Loucy (cell line): ENCODE results near the gene NSUN6.
"Not testable (repeated sequence)": the region's sequence is repeated elsewhere in the genome, so short reads cannot be mapped to it uniquely, and the experiment has no call there.

Experiments
- H2AFZ ChIP-seq: fragments of 200-600 bp; sonication (generic); 2 replicates; pipeline ENCODE4 v1.6.0; 2016; ENCODE audit warnings: antibody characterized with exemption, mild to moderate bottlenecking, low read length, moderate library complexity
- H3F3A ChIP-seq: fragments of 200-600 bp; 2 replicates; pipeline ENCODE4 v1.6.0; 2016; ENCODE audit warnings: antibody characterized with exemption, low read depth, mild to moderate bottlenecking
- H3K27me3 ChIP-seq: fragments of 200-600 bp; sonication (generic); 2 replicates; pipeline ENCODE4 v1.6.1; 2014; ENCODE audit warnings: low read length, mild to moderate bottlenecking; ENCODE audit not compliant: insufficient read depth, poor library complexity, severe bottlenecking
- H3K36me3 ChIP-seq: fragments of 200-600 bp; sonication (generic); 2 replicates; pipeline ENCODE4 v1.6.1; 2016; ENCODE audit warnings: low read length; ENCODE audit not compliant: insufficient read depth
- H3K4me1 ChIP-seq: fragments of 200-600 bp; sonication (generic); 2 replicates; pipeline ENCODE4 v1.5.1; 2014; ENCODE audit warnings: low read length, mild to moderate bottlenecking; ENCODE audit not compliant: insufficient read depth, poor library complexity, severe bottlenecking
- H3K4me2 ChIP-seq: fragments of 200-600 bp; sonication (generic); 2 replicates; pipeline ENCODE4 v1.6.0; 2014; ENCODE audit warnings: antibody characterized with exemption, low read length, low read depth, mild to moderate bottlenecking; ENCODE audit not compliant: poor library complexity, severe bottlenecking
- H3K4me3 ChIP-seq: fragments of 200-600 bp; sonication (generic); 2 replicates; pipeline ENCODE4 v1.5.1; 2014; ENCODE audit warnings: low read length, mild to moderate bottlenecking, mixed read lengths; ENCODE audit not compliant: poor library complexity, severe bottlenecking
- H3K79me2 ChIP-seq: fragments of 200-600 bp; sonication (generic); 2 replicates; pipeline ENCODE4 v1.6.1; 2014; ENCODE audit warnings: low read length; ENCODE audit not compliant: insufficient read depth
- H3K9ac ChIP-seq: fragments of 200-600 bp; sonication (generic); 2 replicates; pipeline ENCODE4 v1.6.0; 2014; ENCODE audit warnings: mild to moderate bottlenecking, low read depth, low read length, moderate library complexity; ENCODE audit not compliant: poor library complexity, severe bottlenecking
- H3K9me2 ChIP-seq: fragments of 200-600 bp; sonication (generic); replicated peaks from 2 replicates; pipeline ENCODE4 v1.6.1; 2016; ENCODE audit warnings: low read depth, low read length, mixed read lengths
- H3K9me3 ChIP-seq: fragments of 200-600 bp; sonication (generic); 2 replicates; pipeline ENCODE4 v1.6.1; 2014; ENCODE audit warnings: mild to moderate bottlenecking, antibody characterized with exemption, low read length, low read depth; ENCODE audit not compliant: insufficient read depth
- H4K20me1 ChIP-seq: fragments of 200-600 bp; sonication (generic); 2 replicates; pipeline ENCODE4 v1.6.0; 2014; ENCODE audit warnings: antibody characterized with exemption, low read length, mild to moderate bottlenecking; ENCODE audit not compliant: insufficient read depth, poor library complexity, severe bottlenecking
- EZH2phosphoT487 ChIP-seq: fragments of 200-600 bp; IDR thresholded peaks from 2 replicates; pipeline ENCODE4 v1.6.1; 2018; ENCODE audit warnings: antibody characterized with exemption, mild to moderate bottlenecking, moderate library complexity, borderline replicate concordance
- TF ChIP-seq, protein P1 (sequence below): fragments of 200-600 bp; sonication (generic); conservative IDR thresholded peaks from 2 replicates; pipeline ENCODE4 v1.5.1; 2014; ENCODE audit warnings: mild to moderate bottlenecking, antibody characterized with exemption, low read length

NSUN6 gene

DNA sequence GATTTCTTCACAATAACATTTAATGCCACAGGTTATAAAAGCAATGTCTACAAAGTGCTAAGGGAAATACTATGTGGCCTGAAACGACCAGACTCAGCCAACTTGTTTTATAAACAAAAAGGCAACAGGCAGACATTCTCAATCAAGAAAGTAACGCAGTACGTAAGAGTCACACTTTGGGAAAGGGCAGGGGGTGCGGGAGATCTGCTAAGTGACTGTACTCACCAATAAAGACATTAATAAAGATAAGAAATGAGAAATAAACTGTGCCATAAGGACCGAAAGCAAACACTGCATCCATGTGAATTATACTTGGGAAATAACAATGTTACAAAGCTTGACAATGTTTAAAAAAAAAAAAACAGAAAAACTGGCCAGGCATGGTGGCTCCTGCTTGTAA lies 25.5 kb downstream of the NSUN6 start:
- Histone ChIP-seq H3K27me3 (no peaks in the 10 kb centered on the region), H3K9me3 (no peaks in the 10 kb centered on the region), H3K9me2 (no peaks in the 10 kb centered on the region), H3K79me2 (peaks cover 8% of the 10 kb centered on the region; the same call in 1 of the 2 replicates), H4K20me1 (no peaks in the 10 kb centered on the region), H3F3A (no peaks in the 10 kb centered on the region), H2AFZ (no peak overlapping the region), H3K9ac (no peak overlapping the region), H3K36me3 (peaks cover 15% of the 10 kb centered on the region; the same call in 1 of the 2 replicates), H3K4me3 (no peak overlapping the region), H3K4me2 (no peak overlapping the region), H3K4me1 (no peaks in the 10 kb centered on the region)
- TF ChIP-seq, protein P1, sequence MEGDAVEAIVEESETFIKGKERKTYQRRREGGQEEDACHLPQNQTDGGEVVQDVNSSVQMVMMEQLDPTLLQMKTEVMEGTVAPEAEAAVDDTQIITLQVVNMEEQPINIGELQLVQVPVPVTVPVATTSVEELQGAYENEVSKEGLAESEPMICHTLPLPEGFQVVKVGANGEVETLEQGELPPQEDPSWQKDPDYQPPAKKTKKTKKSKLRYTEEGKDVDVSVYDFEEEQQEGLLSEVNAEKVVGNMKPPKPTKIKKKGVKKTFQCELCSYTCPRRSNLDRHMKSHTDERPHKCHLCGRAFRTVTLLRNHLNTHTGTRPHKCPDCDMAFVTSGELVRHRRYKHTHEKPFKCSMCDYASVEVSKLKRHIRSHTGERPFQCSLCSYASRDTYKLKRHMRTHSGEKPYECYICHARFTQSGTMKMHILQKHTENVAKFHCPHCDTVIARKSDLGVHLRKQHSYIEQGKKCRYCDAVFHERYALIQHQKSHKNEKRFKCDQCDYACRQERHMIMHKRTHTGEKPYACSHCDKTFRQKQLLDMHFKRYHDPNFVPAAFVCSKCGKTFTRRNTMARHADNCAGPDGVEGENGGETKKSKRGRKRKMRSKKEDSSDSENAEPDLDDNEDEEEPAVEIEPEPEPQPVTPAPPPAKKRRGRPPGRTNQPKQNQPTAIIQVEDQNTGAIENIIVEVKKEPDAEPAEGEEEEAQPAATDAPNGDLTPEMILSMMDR = no peak
- no peak for TF ChIP-seq EZH2phosphoT487

DNA sequence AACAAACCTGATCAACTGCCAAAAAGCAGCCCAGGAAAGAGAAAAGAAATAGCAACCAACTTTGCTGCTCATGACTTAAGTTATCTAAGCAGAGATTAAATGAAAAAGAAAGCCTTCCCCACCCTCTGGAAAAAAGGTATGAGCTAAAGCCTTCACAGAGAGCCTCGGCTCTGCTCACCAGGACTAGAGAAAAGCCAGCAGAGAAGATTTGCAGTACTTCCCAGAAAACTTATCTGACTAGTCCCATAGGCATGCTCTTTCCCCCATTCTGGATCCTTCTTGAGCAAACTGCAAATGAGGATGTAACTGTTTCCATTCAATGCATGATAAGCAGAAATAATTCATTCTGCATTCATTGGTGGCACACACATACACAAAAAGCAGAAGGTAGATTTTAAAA lies 27.7 kb downstream of the NSUN6 start:
- H3K4me2 ChIP-seq, H2AFZ ChIP-seq, H3K27me3 ChIP-seq, H3K4me1 ChIP-seq, H3K9me3 ChIP-seq, H4K20me1 ChIP-seq, H3K4me3 ChIP-seq, H3F3A ChIP-seq, H3K9me2 ChIP-seq, H3K79me2 ChIP-seq, H3K9ac ChIP-seq: not testable (repeated sequence)
- peaks cover 28% of the 10 kb centered on the region; the same call in 1 of the 2 replicates for H3K36me3 ChIP-seq

DNA sequence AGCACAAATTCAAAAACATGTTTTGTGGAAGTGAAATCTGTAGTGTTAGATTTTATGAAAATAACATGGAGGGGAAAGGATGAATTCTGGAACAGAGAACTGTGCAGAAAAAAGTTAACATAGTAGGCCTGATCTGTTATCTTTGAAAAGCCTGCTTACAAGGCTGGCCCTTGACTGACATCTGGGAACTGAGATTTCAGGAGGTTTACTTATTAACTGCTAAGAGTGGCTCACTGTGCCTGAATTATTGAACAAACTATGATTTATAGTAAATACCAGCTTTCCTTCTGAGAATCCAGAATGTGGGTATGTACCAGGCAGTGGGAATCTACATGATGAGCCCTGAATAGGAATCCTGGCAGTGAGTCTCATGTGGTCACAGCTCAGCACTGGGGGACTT lies 30.5 kb downstream of the NSUN6 start:
- Histone ChIP-seq H3F3A (no peaks in the 10 kb centered on the region), H3K27me3 (no peaks in the 10 kb centered on the region), H3K9ac (no peak overlapping the region), H3K9me2 (no peaks in the 10 kb centered on the region), H3K36me3 (peaks cover 31% of the 10 kb centered on the region; the same call in 1 of the 2 replicates), H2AFZ (no peak overlapping the region), H3K4me2 (no peak overlapping the region), H3K9me3 (no peaks in the 10 kb centered on the region), H3K79me2 (no peaks in the 10 kb centered on the region), H4K20me1 (no peaks in the 10 kb centered on the region), H3K4me1 (no peaks in the 10 kb centered on the region), H3K4me3 (no peak overlapping the region)
- TF ChIP-seq EZH2phosphoT487 = no peak
- TF ChIP-seq, protein P1 = no peak

DNA sequence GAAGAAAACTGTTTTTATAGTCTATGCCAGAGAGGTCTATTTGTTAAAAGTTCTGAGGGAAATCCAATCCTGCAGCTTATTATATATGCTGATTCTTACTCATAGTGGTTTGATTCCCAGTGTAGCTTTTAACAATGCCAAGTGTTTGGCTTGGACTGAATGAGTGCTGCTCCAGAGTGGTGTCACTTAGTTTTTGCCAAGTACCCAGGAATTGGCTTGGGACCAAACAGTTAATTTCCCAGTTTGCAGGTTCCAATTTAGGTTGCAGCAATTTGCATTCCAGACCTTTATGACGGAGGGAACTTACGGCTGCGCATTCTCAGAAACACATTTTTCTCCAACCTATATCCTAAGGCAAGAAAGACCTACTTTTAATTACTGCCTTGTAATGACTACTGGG lies 32.4 kb downstream of the NSUN6 start:
- H3K9me2 ChIP-seq = no peaks in the 10 kb centered on the region
- no peak overlapping the region for H2AFZ ChIP-seq
- TF ChIP-seq, protein P1 = no peak
- TF ChIP-seq EZH2phosphoT487 = no peak
- H4K20me1 ChIP-seq = no peaks in the 10 kb centered on the region
- no peaks in the 10 kb centered on the region for H3K4me1 ChIP-seq
- H3K9ac ChIP-seq = no peak overlapping the region
- no peaks in the 10 kb centered on the region for H3K79me2 ChIP-seq
- no peak overlapping the region for H3K4me2 ChIP-seq
- no peaks in the 10 kb centered on the region for H3F3A ChIP-seq
- no peaks in the 10 kb centered on the region for H3K27me3 ChIP-seq
- H3K4me3 ChIP-seq = no peak overlapping the region
- H3K36me3 ChIP-seq = peaks cover 43% of the 10 kb centered on the region; the same call in 1 of the 2 replicates
- H3K9me3 ChIP-seq = no peaks in the 10 kb centered on the region
